ENCODE data around the gene SLC17A2. TPM values are rescaled to one million over a fixed set of nuclear protein-coding genes. Genes with fewer than 3 reads are reported as not detected.
"Not testable (repeated sequence)": the region's sequence is repeated elsewhere in the genome, so short reads cannot be mapped to it uniquely, and the experiment has no call there.

The SLC17A2 gene
- total RNA-seq, 1 donor from 2014 or later, result not detected

- Mint-ChIP-seq H3K27ac (no peak overlapping the region), H3K4me1 (ENCODE audit: unreplicated experiment) (no peaks in the 10 kb centered on the region), H3K36me3 (no peaks in the 10 kb centered on the region)
These were observed 3.7 kb upstream of the SLC17A2 start for GRCh38 chr6:25934156-25934555.

GRCh38 chr6:25931411-25931709, 869 bp upstream of the SLC17A2 start:
- H3K27me3 Mint-ChIP-seq, result no peaks in the 10 kb centered on the region
- TF ChIP-seq CTCF (conservative IDR thresholded peaks at IDR 0.05), result no peak
- no peak for DNase-seq (ENCODE audit: extremely low spot score, unreplicated experiment)
- H3K4me1 Mint-ChIP-seq (ENCODE audit: unreplicated experiment), result no peaks in the 10 kb centered on the region
- H3K27ac Mint-ChIP-seq, result no peak overlapping the region
- no peaks in the 10 kb centered on the region for H3K36me3 Mint-ChIP-seq
- no peaks in the 10 kb centered on the region for H3K9me3 Mint-ChIP-seq
- no peak overlapping the region for H3K4me3 Mint-ChIP-seq

More at GRCh38 chr6:25934156-25934555, 3.7 kb upstream of the SLC17A2 start:
- no peak for DNase-seq (ENCODE audit: extremely low spot score, unreplicated experiment)
- Mint-ChIP-seq H3K9me3 (no peaks in the 10 kb centered on the region), H3K27me3 (no peaks in the 10 kb centered on the region), H3K4me3 (no peak overlapping the region)
- no peak for TF ChIP-seq CTCF (conservative IDR thresholded peaks at IDR 0.05)

- DNase-seq (ENCODE audit: extremely low spot score, unreplicated experiment); H3K27me3 Mint-ChIP-seq; H3K4me3 Mint-ChIP-seq; H3K9me3 Mint-ChIP-seq; H3K36me3 Mint-ChIP-seq; H3K4me1 Mint-ChIP-seq (ENCODE audit: unreplicated experiment); H3K27ac Mint-ChIP-seq: not testable (repeated sequence)
These were observed 706 bp downstream of the SLC17A2 start for GRCh38 chr6:25929785-25930184.

- H3K4me1 Mint-ChIP-seq (ENCODE audit: unreplicated experiment), result no peaks in the 10 kb centered on the region
- TF ChIP-seq CTCF (conservative IDR thresholded peaks at IDR 0.05), result no peak
- no peak overlapping the region for H3K27ac Mint-ChIP-seq
- H3K4me3 Mint-ChIP-seq, result no peak overlapping the region
- DNase-seq (ENCODE audit: extremely low spot score, unreplicated experiment), result no peak
- no peaks in the 10 kb centered on the region for H3K9me3 Mint-ChIP-seq
- no peaks in the 10 kb centered on the region for H3K27me3 Mint-ChIP-seq
- no peaks in the 10 kb centered on the region for H3K36me3 Mint-ChIP-seq
These were observed 1.7 kb downstream of the SLC17A2 start for GRCh38 chr6:25928562-25929324.

GRCh38 chr6:25927756-25928216, 2.7 kb downstream of the SLC17A2 start:
- DNase-seq (ENCODE audit: extremely low spot score, unreplicated experiment), result no peak
- TF ChIP-seq CTCF (conservative IDR thresholded peaks at IDR 0.05), result no peak
- H3K4me3 Mint-ChIP-seq, result no peak overlapping the region

GRCh38 chr6:25927178-25927577, 3.3 kb downstream of the SLC17A2 start:
- no peaks in the 10 kb centered on the region for H3K36me3 Mint-ChIP-seq
- H3K27ac Mint-ChIP-seq, result no peak overlapping the region
- no peaks in the 10 kb centered on the region for H3K4me1 Mint-ChIP-seq (ENCODE audit: unreplicated experiment)
- no peaks in the 10 kb centered on the region for H3K9me3 Mint-ChIP-seq
- no peak for TF ChIP-seq CTCF (conservative IDR thresholded peaks at IDR 0.05)
- DNase-seq (ENCODE audit: extremely low spot score, unreplicated experiment), result no peak
- no peaks in the 10 kb centered on the region for H3K27me3 Mint-ChIP-seq
- no peak overlapping the region for H3K4me3 Mint-ChIP-seq

More at GRCh38 chr6:25927756-25928216, 2.7 kb downstream of the SLC17A2 start:
- H3K27me3 Mint-ChIP-seq, result no peaks in the 10 kb centered on the region
- H3K9me3 Mint-ChIP-seq, result no peaks in the 10 kb centered on the region
- H3K27ac Mint-ChIP-seq, result no peak overlapping the region
- no peaks in the 10 kb centered on the region for H3K4me1 Mint-ChIP-seq (ENCODE audit: unreplicated experiment)
- H3K36me3 Mint-ChIP-seq, result no peaks in the 10 kb centered on the region

All from type B pancreatic cell (in vitro differentiated cells).